Duodenal mucosa (tissue), 2 donors: Measurements from ENCODE around the gene NCOA4.
"Not testable (repeated sequence)": the region's sequence is repeated elsewhere in the genome, so short reads cannot be mapped to it uniquely, and the experiment has no call there.

ENCODE experiments used
- H3K27ac ChIP-seq: one replicate; pipeline ENCODE4 v1.7.0; 2013; ENCODE audit warnings: low read depth, low read length
- H3K27me3 ChIP-seq, 2 donors: one replicate each; pipeline ENCODE4 v1.7.0; 2013; ENCODE audit warnings: low read length in 2 of 2, control low read depth in 1 of 2; ENCODE audit not compliant: insufficient read depth in 2 of 2, control insufficient read depth in 1 of 2
- H3K36me3 ChIP-seq, 2 donors: one replicate each; pipeline ENCODE4 v1.7.0; 2013; ENCODE audit warnings: low read length in 2 of 2, control low read depth in 1 of 2; ENCODE audit not compliant: insufficient read depth in 2 of 2, control insufficient read depth in 1 of 2
- H3K4me1 ChIP-seq, 2 donors: one replicate each; pipeline ENCODE4 v1.7.0; 2013; ENCODE audit warnings: low read length in 2 of 2, control low read depth in 1 of 2; ENCODE audit not compliant: insufficient read depth in 2 of 2, control insufficient read depth in 1 of 2
- H3K4me3 ChIP-seq, 2 donors: one replicate each; pipeline ENCODE4 v1.7.0; 2013; ENCODE audit warnings: low read length in 2 of 2, low read depth in 1 of 2
- H3K9ac ChIP-seq, 2 donors: one replicate each; pipeline ENCODE4 v1.7.0; 2013; ENCODE audit warnings: low read length in 2 of 2, low read depth in 1 of 2
- H3K9me3 ChIP-seq, 2 donors: one replicate each; pipeline ENCODE4 v1.7.0; 2013; ENCODE audit warnings: low read length in 2 of 2, control low read depth in 1 of 2; ENCODE audit not compliant: control insufficient read depth in 1 of 2

The NCOA4 gene

GRCh38 chr10:46006219-46006618 is 24.2 kb downstream of the NCOA4 start:
- Histone ChIP-seq H3K9me3 (no peaks in the 10 kb centered on the region), H3K27me3 (no peaks in the 10 kb centered on the region), H3K36me3 (peaks cover 34 to 93% of the 10 kb centered on the region in 2 donors), H3K9ac (no peak overlapping the region), H3K27ac (no peak overlapping the region), H3K4me3 (no peak overlapping the region), H3K4me1 (peaks cover 0 to 4% of the 10 kb centered on the region in 2 donors)

GRCh38 chr10:46005383-46005782 is 25.0 kb downstream of the NCOA4 start:
- Histone ChIP-seq H3K36me3 (peaks cover 28 to 91% of the 10 kb centered on the region in 2 donors), H3K4me3 (no peak overlapping the region), H3K27ac (no peak overlapping the region), H3K9me3 (no peaks in the 10 kb centered on the region), H3K4me1 (peaks cover 0 to 4% of the 10 kb centered on the region in 2 donors), H3K9ac (no peak overlapping the region), H3K27me3 (no peaks in the 10 kb centered on the region)

GRCh38 chr10:46004963-46005362 is 25.5 kb downstream of the NCOA4 start:
- Histone ChIP-seq H3K4me1 (peaks cover 0 to 4% of the 10 kb centered on the region in 2 donors), H3K27ac (no peak overlapping the region), H3K9ac (no peak overlapping the region), H3K27me3 (no peaks in the 10 kb centered on the region), H3K4me3 (no peak overlapping the region), H3K9me3 (no peaks in the 10 kb centered on the region), H3K36me3 (peaks cover 23 to 89% of the 10 kb centered on the region in 2 donors)

GRCh38 chr10:46002916-46003693 is 27.3 kb downstream of the NCOA4 start:
- no peak overlapping the region for H3K27ac ChIP-seq
- peaks cover 0 to 4% of the 10 kb centered on the region in 2 donors for H3K4me1 ChIP-seq
- no peaks in the 10 kb centered on the region for H3K9me3 ChIP-seq
- H3K4me3 ChIP-seq, result no peak overlapping the region
- no peak overlapping the region for H3K9ac ChIP-seq
- no peaks in the 10 kb centered on the region for H3K27me3 ChIP-seq
- peaks cover 14 to 82% of the 10 kb centered on the region in 2 donors for H3K36me3 ChIP-seq

GRCh38 chr10:46002189-46002687 is 28.2 kb downstream of the NCOA4 start:
- not testable (repeated sequence) for H3K4me3 ChIP-seq, H3K9me3 ChIP-seq, H3K4me1 ChIP-seq, H3K27ac ChIP-seq, H3K9ac ChIP-seq, H3K27me3 ChIP-seq
- H3K36me3 ChIP-seq, result peaks cover 14 to 81% of the 10 kb centered on the region in 2 donors

- H3K27me3 ChIP-seq, result no peaks in the 10 kb centered on the region
- H3K36me3 ChIP-seq, result peaks cover 14 to 72% of the 10 kb centered on the region in 2 donors
- no peak overlapping the region for H3K27ac ChIP-seq
- peaks cover 0 to 4% of the 10 kb centered on the region in 2 donors for H3K4me1 ChIP-seq
- H3K9ac ChIP-seq, result no peak overlapping the region
- H3K9me3 ChIP-seq, result no peaks in the 10 kb centered on the region
- H3K4me3 ChIP-seq, result no peak overlapping the region
These were observed 29.2 kb downstream of the NCOA4 start for GRCh38 chr10:46001187-46001756.

- no peak overlapping the region for H3K4me3 ChIP-seq
- H3K9me3 ChIP-seq, result no peaks in the 10 kb centered on the region
- peaks cover 14 to 65% of the 10 kb centered on the region in 2 donors for H3K36me3 ChIP-seq
- H3K27ac ChIP-seq, result no peak overlapping the region
- H3K4me1 ChIP-seq, result peaks cover 0 to 4% of the 10 kb centered on the region in 2 donors
- H3K27me3 ChIP-seq, result no peaks in the 10 kb centered on the region
- H3K9ac ChIP-seq, result no peak overlapping the region
These were observed 29.9 kb downstream of the NCOA4 start for GRCh38 chr10:46000538-46000937.

- H3K9ac ChIP-seq, H3K9me3 ChIP-seq, H3K27ac ChIP-seq, H3K27me3 ChIP-seq, H3K4me3 ChIP-seq, H3K4me1 ChIP-seq: not testable (repeated sequence)
- H3K36me3 ChIP-seq, result peaks cover 14 to 59% of the 10 kb centered on the region in 2 donors
These were observed 30.5 kb downstream of the NCOA4 start for GRCh38 chr10:45999955-46000354.

- no peak overlapping the region for H3K27ac ChIP-seq
- no peaks in the 10 kb centered on the region for H3K9me3 ChIP-seq
- H3K27me3 ChIP-seq, result no peaks in the 10 kb centered on the region
- no peak overlapping the region for H3K9ac ChIP-seq
- peaks cover 0 to 2% of the 10 kb centered on the region in 2 donors for H3K4me1 ChIP-seq
- peaks cover 7 to 44% of the 10 kb centered on the region in 2 donors for H3K36me3 ChIP-seq
- H3K4me3 ChIP-seq, result no peak overlapping the region
These were observed 32.2 kb downstream of the NCOA4 start for GRCh38 chr10:45997994-45998763.

GRCh38 chr10:45997557-45997956 is 32.9 kb downstream of the NCOA4 start:
- Histone ChIP-seq H3K9ac (no peak overlapping the region), H3K9me3 (no peaks in the 10 kb centered on the region), H3K36me3 (peaks cover 4 to 39% of the 10 kb centered on the region in 2 donors), H3K4me1 (no peaks in the 10 kb centered on the region), H3K27ac (no peak overlapping the region), H3K27me3 (no peaks in the 10 kb centered on the region), H3K4me3 (no peak overlapping the region)
